Sciatic nerve (tissue), 2 donors: Measurements from ENCODE around the gene TRPM2. TPM values are rescaled to one million over a fixed set of nuclear protein-coding genes. Genes with fewer than 3 reads are reported as not detected.

Experiments used
- ATAC-seq: fragments of 200-7000 bp; cut with Tn5 transposase; one replicate; pipeline ENCODE4 v1.9.1; 2020; ENCODE audit warnings: mild to moderate bottlenecking, moderate library complexity
- DNase-seq: peaks from one replicate; pipeline ENCODE4 v3.0.0-alpha.2; 2020; ENCODE audit warnings: low spot score
- intact Hi-C: fragments of 100-400 bp; cut with DNase I; formaldehyde crosslinking; loops from one replicate; pipeline ENCODE4 v1.14.2; 2022
- total RNA-seq: library from RNA; stranded (reverse); fragmentation: NEBNext Ultra II Directional; extraction: Animal tissue kit (Norgen Biotek cat#: 25700); gene quantifications from one replicate; pipeline ENCODE4 v1.2.1, GENCODE V29; 2021
- donor health status: DM: no; HTN: no; CAD: no.
- donor health status: DM: no; HTN: no; CAD: no.

The TRPM2 gene
- total RNA-seq, 1 donor from 2014 or later = 9.9 TPM

- intact Hi-C loops = no loop called here
- DNase-seq = no peak
- ATAC-seq = no peak
Measured at GRCh38 chr21:44320847-44321246, 32.6 kb upstream of the TRPM2 start.

- ATAC-seq (no peak), DNase-seq (no peak)
- intact Hi-C loops = no loop called here
Measured at GRCh38 chr21:44321846-44322450, 31.5 kb upstream of the TRPM2 start.

- intact Hi-C loops = no loop called here
- DNase-seq = no peak
- no peak for ATAC-seq
Measured at GRCh38 chr21:44322621-44323325, 30.6 kb upstream of the TRPM2 start.

- DNase-seq (no peak), ATAC-seq (no peak)
- intact Hi-C loops = no loop called here
Measured at GRCh38 chr21:44323591-44323990, 29.8 kb upstream of the TRPM2 start.

GRCh38 chr21:44324106-44324853 lies 29.1 kb upstream of the TRPM2 start:
- intact Hi-C loops = no loop called here
- ATAC-seq = no peak

GRCh38 chr21:44324854-44325107 lies 28.6 kb upstream of the TRPM2 start:
- ATAC-seq (no peak), DNase-seq (no peak)
- intact Hi-C loops = no loop called here

More at GRCh38 chr21:44324106-44324853, 29.1 kb upstream of the TRPM2 start:
- no peak for DNase-seq

GRCh38 chr21:44325386-44326271 lies 27.8 kb upstream of the TRPM2 start:
- DNase-seq = no peak
- no peak for ATAC-seq
- intact Hi-C loops = no loop called here

GRCh38 chr21:44326272-44326647 lies 27.2 kb upstream of the TRPM2 start:
- intact Hi-C loops = no loop called here
- ATAC-seq (no peak), DNase-seq (no peak)

- intact Hi-C loops = no loop called here
- ATAC-seq (peak; percentile 3), DNase-seq (no peak)
Measured at GRCh38 chr21:44326716-44327602, 26.5 kb upstream of the TRPM2 start.

- intact Hi-C loops = no loop called here
- DNase-seq (no peak), ATAC-seq (no peak)
Measured at GRCh38 chr21:44327603-44327974, 25.8 kb upstream of the TRPM2 start.

- DNase-seq (no peak), ATAC-seq (no peak)
- intact Hi-C loops = no loop called here
Measured at GRCh38 chr21:44328242-44328895, 25.1 kb upstream of the TRPM2 start.

GRCh38 chr21:44329086-44329889 lies 24.1 kb upstream of the TRPM2 start:
- DNase-seq (no peak), ATAC-seq (peak; percentile 3)
- intact Hi-C loops = no loop called here

- DNase-seq = no peak
Measured at GRCh38 chr21:44329971-44330681, 23.3 kb upstream of the TRPM2 start.

GRCh38 chr21:44330698-44331097 lies 22.7 kb upstream of the TRPM2 start:
- DNase-seq = no peak
- intact Hi-C loops = no loop called here

More at GRCh38 chr21:44329971-44330681, 23.3 kb upstream of the TRPM2 start:
- no peak for ATAC-seq
- intact Hi-C loops = no loop called here

GRCh38 chr21:44331209-44331608 lies 22.2 kb upstream of the TRPM2 start:
- intact Hi-C loops = no loop called here
- DNase-seq (no peak), ATAC-seq (no peak)

More at GRCh38 chr21:44330698-44331097, 22.7 kb upstream of the TRPM2 start:
- no peak for ATAC-seq

GRCh38 chr21:44331650-44332307 lies 21.6 kb upstream of the TRPM2 start:
- DNase-seq (no peak), ATAC-seq (peak; percentile 2)
- intact Hi-C loops = no loop called here
